SHP77 treated with DMSO at 0.1 percent for 48 hours (cell line): ENCODE measurements around the gene SPOP.
A peak's percentile ranks its signal among the peaks of the same experiment; 100 is the strongest.
"Not testable (repeated sequence)": the region's sequence is repeated elsewhere in the genome, so short reads cannot be mapped to it uniquely, and the experiment has no call there.

ENCODE experiments used
- DNase-seq: peaks from one replicate; lab custom pipeline; 2025; lab: John Stamatoyannopoulos, UW

Gene SPOP

DNA sequence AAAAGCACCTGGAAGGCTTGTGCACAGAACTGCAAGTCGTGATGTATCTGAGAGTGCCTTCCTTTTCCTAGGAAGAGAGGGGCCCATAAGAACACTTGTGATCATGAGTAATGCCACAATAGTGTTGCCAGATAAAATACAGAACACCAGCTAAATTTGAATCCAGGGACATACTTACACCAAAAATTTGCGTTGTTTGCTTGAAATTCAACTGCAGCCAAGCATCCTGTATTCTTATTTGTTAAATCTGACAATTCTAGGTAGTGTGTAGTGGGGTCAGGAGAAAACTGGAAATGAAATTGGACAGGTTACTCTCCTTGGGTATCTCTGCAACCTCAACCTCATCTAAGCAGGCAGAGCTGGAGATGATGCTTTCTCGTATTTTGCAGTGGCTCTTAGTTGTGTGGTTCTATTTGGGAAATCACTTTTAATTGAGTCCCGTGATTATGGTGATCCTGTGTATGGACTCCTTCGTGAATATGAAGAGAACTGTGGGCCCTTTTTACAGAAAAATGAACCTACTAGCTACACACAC is 17.9 kb upstream of the SPOP start:
- DNase-seq = no peak

DNA sequence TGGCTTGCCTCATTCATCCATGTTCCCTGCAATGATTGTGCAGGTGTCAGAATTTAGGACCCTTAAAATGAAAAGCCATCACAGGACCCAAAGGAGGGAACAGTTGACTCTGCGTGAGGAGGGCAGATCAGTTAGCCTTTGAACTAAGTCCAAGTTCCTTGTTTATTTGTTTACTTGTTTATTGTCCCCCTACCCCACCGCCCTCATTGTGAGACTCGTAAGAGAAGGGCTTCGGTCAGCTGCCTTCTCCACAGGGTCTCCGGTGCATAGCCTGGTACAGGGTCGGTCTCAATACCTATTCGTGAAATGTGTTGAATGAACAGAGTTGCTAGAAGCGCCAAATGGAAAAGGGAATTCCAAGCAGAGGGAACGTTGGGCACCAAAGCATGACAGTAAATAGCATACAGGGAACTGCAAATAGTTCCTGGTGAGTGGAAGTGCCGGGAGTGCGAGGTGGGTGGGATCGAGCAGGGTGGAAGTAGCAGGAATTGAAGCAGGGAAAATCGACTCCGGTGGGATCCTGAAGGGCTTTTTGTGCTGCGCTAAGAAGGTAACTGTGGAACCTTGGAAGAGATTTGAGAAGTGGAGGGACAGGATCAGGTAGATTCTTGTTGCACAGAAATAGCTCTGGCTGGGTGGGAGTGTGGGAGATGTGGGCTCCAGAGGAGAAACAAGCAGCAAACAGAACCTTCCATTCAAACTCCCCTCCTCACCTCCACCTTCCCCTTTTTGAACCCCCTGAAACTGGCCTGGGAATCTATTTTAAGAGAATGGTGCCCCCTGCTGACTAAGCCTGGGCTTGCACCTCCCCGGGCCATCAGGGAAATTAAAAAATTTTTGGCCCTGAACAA is 17.2 kb upstream of the SPOP start:
- DNase-seq = no peak

- no peak for DNase-seq
Observed at GRCh38 chr17:49692751-49693150, 14.9 kb upstream of the SPOP start.

- no peak for DNase-seq
Observed at GRCh38 chr17:49691677-49692191, 13.8 kb upstream of the SPOP start.

- DNase-seq = no peak
Observed at GRCh38 chr17:49691086-49691676, 13.3 kb upstream of the SPOP start.

DNA sequence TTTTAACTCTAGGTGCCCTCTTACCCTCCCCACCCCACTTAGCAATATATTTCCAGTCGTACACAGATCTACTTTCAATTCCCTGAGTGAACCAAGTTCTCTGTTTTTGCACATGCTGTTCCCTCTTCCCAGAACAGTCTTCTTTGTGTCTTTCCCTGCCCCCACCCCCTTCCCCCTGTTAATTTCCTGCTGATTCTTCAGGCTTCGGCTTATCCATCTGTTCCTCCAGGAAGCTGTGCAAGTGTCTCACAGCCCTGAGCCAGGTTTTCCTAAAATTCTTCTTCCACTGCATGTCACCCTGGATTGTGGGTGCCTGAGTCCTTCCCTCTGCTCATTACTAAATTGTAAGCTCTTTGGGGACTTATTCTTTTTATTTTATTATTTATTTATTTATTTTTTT is 12.4 kb upstream of the SPOP start:
- no peak for DNase-seq

GRCh38 chr17:49688848-49689247 is 11.0 kb upstream of the SPOP start:
- DNase-seq = no peak

DNA sequence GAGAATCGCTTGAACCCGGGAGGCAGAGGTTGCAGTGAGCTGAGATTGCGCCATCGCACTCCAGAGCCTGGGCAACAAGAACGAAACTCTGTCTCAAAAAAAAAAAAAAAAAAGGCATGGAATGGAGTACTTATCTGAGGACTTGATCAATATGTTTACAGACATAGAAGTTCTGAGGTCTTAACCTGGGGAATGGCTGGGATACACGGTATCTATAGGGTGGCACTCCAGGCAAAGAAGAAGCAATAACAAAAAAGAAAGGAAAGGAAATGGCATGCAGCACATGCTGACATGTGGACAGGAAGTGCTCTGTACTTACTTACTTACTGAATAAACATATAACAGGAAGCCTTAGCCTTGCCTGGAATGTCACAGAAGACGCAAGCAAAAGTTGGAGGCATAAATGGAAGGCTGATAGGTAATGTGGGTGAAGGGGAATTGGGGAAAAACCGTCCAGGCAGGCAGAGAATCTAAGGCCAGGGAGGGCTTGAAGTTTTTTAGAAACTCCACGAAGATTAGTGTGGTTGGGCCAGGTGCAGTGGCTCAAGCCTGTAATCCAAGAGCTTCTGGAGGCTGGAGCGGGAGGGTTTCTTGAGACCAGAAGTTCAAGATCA is 10.1 kb upstream of the SPOP start:
- DNase-seq = no peak

- no peak for DNase-seq
Observed at GRCh38 chr17:49681106-49681979, 3.4 kb upstream of the SPOP start.

DNA sequence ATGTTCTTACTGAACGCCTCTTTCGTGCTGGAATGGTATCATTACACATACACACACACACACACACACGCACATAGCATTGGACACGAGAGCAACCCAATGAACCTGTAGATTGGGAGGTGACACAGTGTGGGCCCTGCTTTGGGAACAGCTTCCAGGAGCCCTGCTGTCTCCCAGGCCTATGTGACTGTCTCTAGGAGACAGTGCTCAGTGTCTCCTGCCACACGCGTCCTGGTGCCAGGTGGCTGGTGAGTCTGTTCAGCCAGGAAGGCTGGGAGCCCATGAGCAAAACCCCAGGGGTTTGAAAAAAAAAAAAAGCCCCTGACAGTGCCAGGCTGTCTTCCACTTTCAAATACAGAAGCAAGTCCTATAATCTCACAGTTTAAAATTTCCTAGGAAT is 2.4 kb upstream of the SPOP start:
- no peak for DNase-seq

DNA sequence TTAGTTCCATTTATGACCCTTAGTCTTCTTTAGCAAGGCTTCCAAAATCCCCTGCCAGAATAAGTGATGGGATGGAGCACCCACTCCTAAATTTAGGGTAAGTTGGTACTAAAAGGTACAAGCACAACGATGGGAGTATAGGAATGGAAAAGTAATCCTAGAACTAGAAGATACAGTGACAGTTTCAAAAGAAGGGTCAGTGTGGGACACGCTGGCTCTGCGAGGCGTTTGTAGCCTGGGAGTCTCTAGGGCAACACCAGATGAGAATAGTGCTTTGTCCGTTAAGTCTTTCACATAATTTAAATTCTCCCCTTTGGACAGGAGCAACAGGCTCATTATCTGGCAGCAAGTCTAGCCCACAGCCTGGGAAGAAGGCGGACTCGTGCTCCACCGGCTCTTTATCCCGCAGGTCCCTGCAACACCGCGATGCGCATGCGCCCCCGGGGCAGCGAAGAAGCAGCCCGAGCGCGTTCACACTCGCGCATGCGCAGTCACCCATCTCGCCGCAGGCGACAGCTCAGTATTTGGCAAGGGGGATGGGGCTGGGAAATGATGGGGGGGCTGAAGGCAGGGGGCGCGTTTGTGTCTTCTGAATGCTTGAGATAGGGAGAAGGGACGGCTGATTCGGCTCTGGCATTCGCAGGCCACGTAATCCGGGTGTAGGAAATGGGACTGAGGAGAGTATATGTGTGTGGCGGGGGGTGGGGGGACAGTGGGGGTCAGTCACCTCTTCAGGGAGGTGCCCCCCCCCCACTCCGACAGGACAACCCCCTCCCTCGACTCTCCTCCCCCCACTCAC is 564 bp downstream of the SPOP start:
- peak; percentile 78 for DNase-seq

DNA sequence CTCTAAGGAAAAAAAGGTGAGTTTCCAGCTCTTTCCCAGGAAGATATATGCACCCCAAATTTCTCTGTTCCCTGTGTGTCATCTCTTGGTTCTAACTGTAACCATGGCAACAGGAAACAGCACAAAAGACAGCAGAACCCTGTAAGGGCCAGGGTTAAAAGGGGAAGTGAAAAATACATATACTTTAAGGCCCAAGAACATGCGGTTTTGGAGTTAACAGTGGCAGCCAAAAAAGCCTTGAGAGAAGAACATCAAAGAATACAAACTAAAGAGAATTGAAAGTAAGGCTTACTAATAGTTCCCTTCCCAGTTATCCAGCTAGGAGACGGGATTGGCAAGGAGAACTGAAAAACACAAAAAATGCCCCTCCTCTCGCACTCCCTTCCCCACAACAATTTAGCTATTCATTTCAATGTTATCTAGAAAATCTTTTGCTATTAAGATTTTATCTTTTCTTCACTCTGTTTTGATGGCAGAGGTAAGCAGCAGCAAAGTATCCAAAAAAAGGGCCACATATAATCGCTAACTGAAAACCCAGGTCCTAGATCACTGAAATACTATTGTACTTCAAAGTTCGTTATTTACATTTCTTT is 1.5 kb downstream of the SPOP start:
- DNase-seq = no peak

- DNase-seq = no peak
Observed at GRCh38 chr17:49674507-49674906, 3.4 kb downstream of the SPOP start.

GRCh38 chr17:49673679-49674078 is 4.2 kb downstream of the SPOP start:
- DNase-seq = not testable (repeated sequence)

- no peak for DNase-seq
Observed at GRCh38 chr17:49670641-49671040, 7.3 kb downstream of the SPOP start.

DNA sequence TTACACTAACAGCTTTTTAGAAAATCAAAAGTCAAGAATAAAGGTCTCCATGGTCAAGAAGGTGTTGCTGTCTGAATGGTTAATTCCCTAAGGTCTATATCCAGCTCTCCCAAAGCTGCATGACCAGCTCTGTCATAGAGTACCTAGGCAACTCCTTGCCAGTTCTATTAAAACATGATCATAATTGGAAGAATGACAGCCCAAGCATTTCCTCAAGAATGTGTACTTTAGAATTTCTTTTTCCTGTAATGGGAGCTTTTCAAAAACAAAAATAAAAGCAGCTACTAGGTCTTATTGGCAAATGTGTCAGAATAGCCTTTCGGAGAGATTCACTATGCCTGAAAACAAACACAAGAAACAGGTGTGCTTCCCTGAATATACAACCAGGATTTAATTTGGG is 7.9 kb downstream of the SPOP start:
- no peak for DNase-seq

DNA sequence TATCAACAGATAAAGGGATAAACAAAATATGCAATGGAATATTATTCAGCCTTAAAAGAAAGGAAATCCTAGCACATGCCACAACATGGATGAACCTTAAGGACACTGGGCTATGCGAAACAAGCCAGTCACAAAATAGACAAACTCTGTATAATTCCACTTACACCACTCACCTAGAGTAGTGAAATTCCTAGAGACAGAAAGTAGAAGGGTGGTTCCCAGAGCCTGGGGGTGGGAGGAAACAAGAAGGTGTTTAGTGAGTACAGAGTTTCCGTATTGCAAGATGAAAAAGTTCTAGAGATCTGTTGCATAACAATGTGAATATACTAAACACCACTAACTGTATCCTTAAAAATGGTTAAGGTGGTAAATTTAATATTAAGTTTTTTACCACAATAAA is 10.0 kb downstream of the SPOP start:
- DNase-seq = no peak

DNA sequence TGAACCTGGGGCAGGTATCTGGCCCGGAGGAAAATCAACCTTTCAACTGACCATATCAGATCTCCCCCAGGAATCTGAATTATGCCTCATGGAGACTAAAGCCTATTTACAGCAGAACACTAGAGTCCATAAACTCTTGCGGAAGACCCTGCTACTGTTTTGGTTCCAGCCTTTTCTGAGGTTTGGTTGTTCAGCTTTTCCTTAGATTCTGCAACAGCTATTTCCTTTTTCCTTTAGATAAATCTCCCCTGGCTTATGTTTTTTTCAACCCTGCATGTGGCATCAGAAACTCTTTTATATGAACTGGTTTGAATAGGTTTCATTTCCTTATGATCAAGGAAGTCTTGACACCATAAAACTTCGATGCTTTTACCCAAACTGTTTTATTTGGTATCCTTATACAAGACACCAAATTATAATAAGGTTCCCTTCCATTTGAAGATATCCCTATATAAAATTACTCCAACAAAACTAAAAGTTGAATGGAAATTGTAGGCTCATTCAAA is 13.1 kb downstream of the SPOP start:
- no peak for DNase-seq

DNA sequence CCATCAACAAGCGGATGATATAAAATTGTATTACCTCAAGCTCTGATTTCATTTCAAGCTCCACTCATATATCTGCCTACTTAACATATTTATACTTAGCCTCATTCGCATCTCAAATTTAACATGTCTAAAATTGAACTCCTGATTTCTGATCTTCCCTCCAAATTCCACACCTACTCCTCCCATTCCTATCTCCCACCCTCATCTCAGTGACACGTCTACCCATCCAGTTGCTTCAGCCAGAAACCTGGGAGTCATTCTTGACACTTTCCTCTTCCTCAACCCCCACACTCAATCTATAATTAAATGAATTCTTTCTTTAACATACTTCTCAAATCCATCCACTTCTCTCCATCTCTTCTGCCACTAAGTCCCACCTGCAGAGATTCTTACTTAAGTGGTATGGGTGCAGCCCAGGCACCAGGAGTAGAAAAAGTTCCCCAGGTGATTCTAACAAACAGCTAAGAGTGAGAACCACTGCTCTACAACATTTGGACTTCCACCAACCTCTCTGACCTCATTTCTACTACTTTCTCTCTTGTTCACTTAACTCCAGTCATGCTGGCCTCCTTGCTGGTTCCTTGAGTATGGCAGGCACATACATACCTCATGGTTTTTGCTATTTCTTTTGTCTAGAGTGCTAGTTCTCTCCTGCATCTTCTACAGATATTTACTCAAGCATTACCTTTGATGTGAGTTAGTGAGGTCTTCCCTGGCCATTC is 18.1 kb downstream of the SPOP start:
- DNase-seq = no peak

DNA sequence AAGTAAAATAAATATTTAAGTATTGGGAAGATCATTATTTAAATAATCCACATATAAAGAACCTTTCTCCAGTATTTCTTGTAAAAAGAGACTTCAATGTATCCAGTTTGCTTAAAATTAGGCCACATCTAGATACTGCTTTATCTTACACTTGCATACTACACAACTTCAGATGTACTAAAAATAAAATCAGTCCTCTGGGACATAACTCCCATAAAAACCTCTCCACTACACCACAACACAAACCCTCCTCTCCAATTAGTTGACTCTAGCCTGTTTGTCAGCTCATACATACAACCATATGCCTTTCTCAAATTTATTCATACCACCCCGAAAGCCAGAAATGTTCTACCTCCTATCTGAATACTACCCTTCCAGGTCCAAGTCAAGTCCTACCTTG is 21.6 kb downstream of the SPOP start:
- DNase-seq = no peak
